ENCODE results near the gene CAMK2B. TPM values are rescaled to one million over a fixed set of nuclear protein-coding genes. Genes with fewer than 3 reads are reported as not detected.

Gene CAMK2B
- total and polyA plus RNA-seq, 2 of the 13 experiments (the other 11 are each of a cell fraction or from before 2014, with no cell fraction given) = 0.27 to 0.48 TPM

GRCh38 chr7:44257618-44258422 is 67.6 kb downstream of the CAMK2B start (continued):
- no peak for TF ChIP-seq ZNF296 (CRISPR knock-in tag; conservative IDR thresholded peaks at IDR 0.05)
- TF ChIP-seq EHMT2 (IDR thresholded peaks at IDR 0.05; ENCODE audit: borderline replicate concordance, low read depth, low read length) = no peak
- no peak for TF ChIP-seq SOX13 (IDR thresholded peaks at IDR 0.05)
- no peak for TF ChIP-seq SOX13 (CRISPR knock-in tag; conservative IDR thresholded peaks at IDR 0.05 in 1 of 2, IDR thresholded peaks at IDR 0.05 in 1 of 2)
- TF ChIP-seq, protein P1, sequence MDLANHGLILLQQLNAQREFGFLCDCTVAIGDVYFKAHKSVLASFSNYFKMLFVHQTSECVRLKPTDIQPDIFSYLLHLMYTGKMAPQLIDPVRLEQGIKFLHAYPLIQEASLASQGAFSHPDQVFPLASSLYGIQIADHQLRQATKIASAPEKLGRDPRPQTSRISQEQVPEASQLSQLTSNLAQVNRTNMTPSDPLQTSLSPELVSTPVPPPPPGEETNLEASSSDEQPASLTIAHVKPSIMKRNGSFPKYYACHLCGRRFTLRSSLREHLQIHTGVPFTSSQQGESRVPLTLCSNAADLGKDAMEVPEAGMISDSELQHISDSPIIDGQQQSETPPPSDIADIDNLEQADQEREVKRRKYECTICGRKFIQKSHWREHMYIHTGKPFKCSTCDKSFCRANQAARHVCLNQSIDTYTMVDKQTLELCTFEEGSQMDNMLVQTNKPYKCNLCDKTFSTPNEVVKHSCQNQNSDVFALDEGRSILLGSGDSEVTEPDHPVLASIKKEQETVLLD (CRISPR knock-in tag; IDR thresholded peaks at IDR 0.05; ENCODE audit: low read depth) = no peak
- TF ChIP-seq KDM2A (CRISPR knock-in tag; IDR thresholded peaks at IDR 0.05; ENCODE audit: borderline replicate concordance, low read depth) = no peak
- TF ChIP-seq NR2F1 (CRISPR knock-in tag; IDR thresholded peaks at IDR 0.05) = peak in 1 of 2 experiments; percentile 54; a peak in 1 of 4 replicates
- TF ChIP-seq KLF16 (CRISPR knock-in tag; IDR thresholded peaks at IDR 0.05) = no peak
- TF ChIP-seq AGO2 (optimal IDR thresholded peaks at IDR 0.05; ENCODE audit: low read depth, low read length) = no peak
- TF ChIP-seq SP5 (CRISPR knock-in tag; IDR thresholded peaks at IDR 0.05; ENCODE audit: borderline replicate concordance, low read depth) = no peak
- no peak for TF ChIP-seq HNF1A (IDR thresholded peaks at IDR 0.05; ENCODE audit: low read depth)
- no peak for TF ChIP-seq HNF1A (CRISPR knock-in tag; IDR thresholded peaks at IDR 0.05; ENCODE audit: borderline replicate concordance)
- TF ChIP-seq PHF20 (CRISPR knock-in tag; IDR thresholded peaks at IDR 0.05) = no peak
- no peak for TF ChIP-seq SMARCE1 (IDR thresholded peaks at IDR 0.05; ENCODE audit: borderline replicate concordance)
- TF ChIP-seq ZNF382 (CRISPR knock-in tag; IDR thresholded peaks at IDR 0.05; ENCODE audit: borderline replicate concordance) = no peak
- no peak for TF ChIP-seq KAT7 (CRISPR knock-in tag; IDR thresholded peaks at IDR 0.05; ENCODE audit: borderline replicate concordance)
- TF ChIP-seq ZNF644 (CRISPR knock-in tag; IDR thresholded peaks at IDR 0.05; ENCODE audit: low read depth) = no peak
- TF ChIP-seq SMYD3 (CRISPR knock-in tag; IDR thresholded peaks at IDR 0.05) = no peak
- no peak for TF ChIP-seq XRCC5 (optimal IDR thresholded peaks at IDR 0.05; ENCODE audit: low read length)
- TF ChIP-seq ZFX (CRISPR knock-in tag; IDR thresholded peaks at IDR 0.05; ENCODE audit: low read depth) = peak; percentile 68; the same call in 1 of the 2 replicates
- no peak for TF ChIP-seq MAFG (CRISPR knock-in tag; IDR thresholded peaks at IDR 0.05)
- TF ChIP-seq GATAD1 (CRISPR knock-in tag; IDR thresholded peaks at IDR 0.05) = 0 out of 2 replicates have a peak, but pooled peaks have one; percentile 16
- TF ChIP-seq NCOR1 (IDR thresholded peaks at IDR 0.05; ENCODE audit: borderline replicate concordance, low read length) = no peak
- TF ChIP-seq FOSL2 (CRISPR knock-in tag; IDR thresholded peaks at IDR 0.05) = peak; percentile 72
- TF ChIP-seq MTERF4 (CRISPR knock-in tag; IDR thresholded peaks at IDR 0.05) = no peak
